Stimulated activated CD8-positive, alpha-beta memory T cell treated with anti-CD3 and anti-CD28 coated beads, Interleukin-15, amount 100 ng/mL, for 24 hours (primary cell): ENCODE measurements around the gene TBC1D9.

ENCODE experiments used
- DNase-seq: peaks from one replicate; pipeline ENCODE4 v3.0.0-alpha.2; 2020; ENCODE audit warnings: low read depth

TBC1D9 gene

GRCh38 chr4:140690093-140690492 is 66.1 kb downstream of the TBC1D9 start:
- DNase-seq, result no peak

GRCh38 chr4:140689623-140690022 is 66.6 kb downstream of the TBC1D9 start:
- no peak for DNase-seq

- DNase-seq, result no peak
Measured at GRCh38 chr4:140688711-140689598, 67.2 kb downstream of the TBC1D9 start.

GRCh38 chr4:140686796-140687195 is 69.4 kb downstream of the TBC1D9 start:
- no peak for DNase-seq

- no peak for DNase-seq
Measured at GRCh38 chr4:140684314-140684713, 71.9 kb downstream of the TBC1D9 start.

- DNase-seq, result no peak
Measured at GRCh38 chr4:140681201-140681600, 75.0 kb downstream of the TBC1D9 start.

- no peak for DNase-seq
Measured at GRCh38 chr4:140680686-140681085, 75.5 kb downstream of the TBC1D9 start.

GRCh38 chr4:140679576-140679975 is 76.6 kb downstream of the TBC1D9 start:
- DNase-seq, result no peak

GRCh38 chr4:140675599-140676231 is 80.5 kb downstream of the TBC1D9 start:
- no peak for DNase-seq

- DNase-seq, result no peak
Measured at GRCh38 chr4:140673729-140674128, 82.5 kb downstream of the TBC1D9 start.

- DNase-seq, result no peak
Measured at GRCh38 chr4:140672416-140672815, 83.8 kb downstream of the TBC1D9 start.

GRCh38 chr4:140668111-140668510 is 88.1 kb downstream of the TBC1D9 start:
- no peak for DNase-seq

GRCh38 chr4:140666889-140667614 is 89.1 kb downstream of the TBC1D9 start:
- DNase-seq, result no peak

GRCh38 chr4:140662082-140662869 is 93.9 kb downstream of the TBC1D9 start:
- DNase-seq, result no peak

GRCh38 chr4:140661550-140661949 is 94.6 kb downstream of the TBC1D9 start:
- no peak for DNase-seq

- DNase-seq, result no peak
Measured at GRCh38 chr4:140659943-140660700, 96.1 kb downstream of the TBC1D9 start.

- no peak for DNase-seq
Measured at GRCh38 chr4:140654495-140654814, 101.7 kb downstream of the TBC1D9 start.

- no peak for DNase-seq
Measured at GRCh38 chr4:140653718-140654494, 102.3 kb downstream of the TBC1D9 start.

GRCh38 chr4:140652601-140653000 is 103.6 kb downstream of the TBC1D9 start:
- DNase-seq, result no peak

- no peak for DNase-seq
Measured at GRCh38 chr4:140648716-140649308, 107.4 kb downstream of the TBC1D9 start.
